SK-N-SH (cell line): ENCODE measurements around the gene ESPNL.

ENCODE experiments used
- CTCF ChIP-seq: fragments of 200-600 bp; sonication (generic); IDR thresholded peaks from 2 replicates; pipeline ENCODE4 v1.6.1; 2017; ENCODE audit warnings: antibody characterized with exemption, mild to moderate bottlenecking, moderate library complexity
- EP300 ChIP-seq, 2 experiments: IDR thresholded peaks; 2 replicates each; pipeline versions ENCODE4 v1.4.0 to v1.6.1; 2012; ENCODE audit warnings: borderline replicate concordance in 1 of 2, low read depth in 1 of 2, low read length in 1 of 2
- GABPA ChIP-seq: IDR thresholded peaks from 2 replicates; pipeline ENCODE4 v1.4.0; 2012; ENCODE audit warnings: low read depth, mild to moderate bottlenecking
- IRF3 ChIP-seq: fragments of 150-350 bp; IDR thresholded peaks from 2 replicates; pipeline ENCODE4 v1.6.1; 2016; ENCODE audit warnings: mild to moderate bottlenecking, low read depth, low read length
- JUND ChIP-seq: IDR thresholded peaks from 2 replicates; pipeline ENCODE4 v1.4.0; 2012
- MAX ChIP-seq: IDR thresholded peaks from 2 replicates; pipeline ENCODE4 v1.4.0; 2012; ENCODE audit warnings: low read depth
- MEF2A ChIP-seq: IDR thresholded peaks from 2 replicates; pipeline ENCODE4 v1.4.0; 2012; ENCODE audit warnings: low read depth, borderline replicate concordance
- MXI1 ChIP-seq: IDR thresholded peaks from 2 replicates; pipeline ENCODE4 v1.6.1; 2012; ENCODE audit warnings: mild to moderate bottlenecking, low read depth, low read length, improper control_type of control experiment
- NFIC ChIP-seq: IDR thresholded peaks from 2 replicates; pipeline ENCODE4 v1.4.0; 2012; ENCODE audit warnings: borderline replicate concordance
- RAD21 ChIP-seq: IDR thresholded peaks from 2 replicates; pipeline ENCODE4 v1.6.1; 2012; ENCODE audit warnings: mild to moderate bottlenecking, low read length
- TEAD4 ChIP-seq: IDR thresholded peaks from 2 replicates; pipeline ENCODE4 v1.4.0; 2012; ENCODE audit warnings: mild to moderate bottlenecking, borderline replicate concordance; ENCODE audit not compliant: insufficient read depth
- YY1 ChIP-seq: IDR thresholded peaks from 2 replicates; pipeline ENCODE4 v1.4.0; 2012; ENCODE audit warnings: low read depth, mild to moderate bottlenecking

GRCh38 chr2:238126775-238127164 lies 26.6 kb downstream of the ESPNL start:
- TF ChIP-seq MXI1 (no peak), CTCF (no peak), MAX (no peak), YY1 (no peak), RAD21 (no peak), GABPA (no peak), MEF2A (no peak), EP300 (IDR thresholded peaks at IDR 0.05; ENCODE audit: borderline replicate concordance in 1 of 2, low read depth in 1 of 2, low read length in 1 of 2) (no peak), NFIC (no peak), IRF3 (no peak), TEAD4 (no peak), JUND (no peak)
